HS-27A (cell line): Measurements from ENCODE around the gene MAN1A1.

Source experiments
- DNase-seq: peaks from one replicate; pipeline ENCODE4 v3.0.0-alpha.2; 2012; ENCODE audit warnings: low read depth, missing footprints

MAN1A1 gene

DNA sequence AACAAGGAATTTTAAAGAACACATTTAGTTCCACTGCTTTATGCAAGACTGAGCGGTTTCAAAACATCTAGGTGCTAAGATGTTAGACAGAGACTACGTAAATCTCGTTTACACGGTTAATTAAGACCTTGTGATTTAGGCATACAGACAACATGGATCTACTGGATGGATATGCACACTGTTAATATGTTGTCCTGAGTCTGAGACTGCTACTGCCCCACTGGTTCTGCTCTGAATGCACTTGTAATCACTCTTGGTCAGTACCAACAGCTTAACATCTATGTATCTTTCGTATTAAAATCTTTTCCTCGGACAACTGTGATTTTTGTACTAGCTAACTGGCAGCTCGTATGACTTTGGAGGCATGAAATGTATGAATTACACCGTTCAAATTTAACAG lies 3.1 kb downstream of the MAN1A1 start:
- DNase-seq, result no peak

GRCh38 chr6:119345114-119345513 lies 4.4 kb downstream of the MAN1A1 start:
- DNase-seq, result no peak

GRCh38 chr6:119344306-119344705 lies 5.3 kb downstream of the MAN1A1 start:
- no peak for DNase-seq

DNA sequence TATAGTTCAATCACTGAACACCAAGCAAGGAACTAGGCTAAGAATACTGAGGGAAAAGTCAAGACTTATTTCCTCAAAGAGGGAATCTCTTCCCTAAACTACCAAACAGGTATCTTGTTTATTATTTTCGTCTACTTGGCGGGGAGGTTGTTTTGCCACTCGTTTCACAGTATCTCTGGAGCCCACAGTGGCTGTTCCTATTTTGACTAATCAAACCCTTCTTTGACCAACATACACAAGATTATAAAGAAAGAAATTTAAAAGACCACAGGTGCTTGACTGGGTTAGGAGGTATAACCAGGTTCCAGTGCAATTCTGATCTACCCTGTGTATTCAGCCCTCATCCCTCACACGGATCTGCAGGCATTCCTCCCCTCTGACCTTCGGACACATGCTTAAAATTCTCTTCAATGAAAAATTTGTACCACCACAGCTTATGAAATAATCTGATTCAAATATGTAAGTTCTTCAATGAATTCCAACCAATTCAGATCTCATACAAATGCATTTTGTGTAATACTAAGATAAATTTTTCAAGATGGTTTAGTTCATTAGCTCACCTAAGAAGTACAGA lies 5.9 kb downstream of the MAN1A1 start:
- no peak for DNase-seq

- DNase-seq, result no peak
Measured at GRCh38 chr6:119343167-119343566, 6.4 kb downstream of the MAN1A1 start.

- no peak for DNase-seq
Measured at GRCh38 chr6:119342430-119342829, 7.1 kb downstream of the MAN1A1 start.

GRCh38 chr6:119340796-119341487 lies 8.6 kb downstream of the MAN1A1 start:
- no peak for DNase-seq

- DNase-seq, result no peak
Measured at GRCh38 chr6:119339941-119340456, 9.6 kb downstream of the MAN1A1 start.

GRCh38 chr6:119337762-119338161 lies 11.8 kb downstream of the MAN1A1 start:
- no peak for DNase-seq

DNA sequence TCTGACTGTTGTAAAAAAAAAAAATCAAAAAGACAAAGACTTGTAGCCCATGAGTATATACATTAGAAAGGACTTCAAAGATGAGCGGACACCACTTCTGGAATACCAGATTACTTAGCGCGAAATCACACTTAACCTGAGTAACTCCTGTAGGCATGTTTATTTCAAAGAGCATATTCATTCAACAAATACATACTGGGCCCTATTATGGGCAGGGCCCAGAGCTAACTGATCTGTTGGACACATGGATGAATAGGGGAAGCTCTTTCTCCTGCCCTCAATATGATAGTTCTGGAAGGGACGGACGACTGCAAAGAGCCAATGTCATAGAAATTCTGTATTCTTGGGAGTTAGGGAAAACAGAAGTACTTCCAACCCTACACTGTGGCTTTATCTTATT lies 12.3 kb downstream of the MAN1A1 start:
- DNase-seq, result no peak

DNA sequence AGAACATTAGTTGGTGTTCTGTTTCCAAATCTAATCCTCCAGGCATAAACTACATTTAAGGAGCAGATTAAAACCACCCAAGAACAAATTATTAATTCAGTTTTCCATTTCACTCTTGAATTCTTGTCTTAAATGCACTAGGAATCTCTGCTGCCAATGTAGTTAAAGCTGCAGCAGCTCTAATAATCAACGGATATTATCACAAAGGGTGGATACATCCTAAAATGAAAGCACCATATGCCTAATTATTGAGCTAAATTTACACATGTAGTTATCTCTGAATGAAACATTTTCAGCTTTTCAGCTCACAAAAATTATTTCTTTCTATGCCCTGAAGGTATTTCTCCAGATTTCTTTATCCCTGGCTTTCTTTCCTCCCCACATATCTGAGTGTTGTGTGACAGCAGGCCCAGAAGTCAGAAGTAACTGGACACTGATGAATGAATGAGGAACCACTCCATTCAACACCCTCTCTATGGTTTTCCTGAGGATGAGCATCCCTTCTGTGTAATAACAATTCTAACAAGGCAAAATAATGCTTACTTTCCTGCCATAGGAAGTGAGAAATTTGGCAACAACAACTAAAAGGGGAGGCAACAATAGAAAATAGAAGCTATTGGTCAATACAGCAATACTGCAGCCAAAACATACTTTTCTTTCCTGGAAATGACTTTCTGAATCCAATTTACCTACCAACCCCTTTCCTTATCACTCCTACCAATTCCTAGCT lies 14.9 kb downstream of the MAN1A1 start:
- no peak for DNase-seq

GRCh38 chr6:119333707-119334295 lies 15.8 kb downstream of the MAN1A1 start:
- no peak for DNase-seq

- no peak for DNase-seq
Measured at GRCh38 chr6:119333063-119333609, 16.4 kb downstream of the MAN1A1 start.

GRCh38 chr6:119331663-119332286 lies 17.8 kb downstream of the MAN1A1 start:
- no peak for DNase-seq

GRCh38 chr6:119330520-119331113 lies 18.9 kb downstream of the MAN1A1 start:
- DNase-seq, result no peak

DNA sequence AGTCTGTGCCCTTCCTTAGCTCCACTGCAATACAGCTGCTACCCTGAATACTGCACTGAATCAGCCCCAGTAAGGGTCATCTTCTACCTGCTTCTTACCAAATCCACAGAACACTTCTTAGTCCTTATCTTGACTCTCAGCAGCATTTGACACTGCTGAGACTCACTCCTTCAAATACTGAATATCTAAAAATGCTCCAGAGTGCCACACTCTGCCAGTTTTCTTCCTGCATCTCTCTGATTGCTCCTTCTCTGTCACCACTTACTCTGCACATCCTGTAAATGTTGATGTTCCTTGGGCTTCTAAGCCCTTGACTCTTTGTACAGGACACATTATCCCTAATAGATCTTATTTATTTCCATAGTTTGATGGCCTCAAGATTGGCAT lies 19.8 kb downstream of the MAN1A1 start:
- no peak for DNase-seq

- no peak for DNase-seq
Measured at GRCh38 chr6:119328892-119329793, 20.4 kb downstream of the MAN1A1 start.

GRCh38 chr6:119328254-119328653 lies 21.3 kb downstream of the MAN1A1 start:
- DNase-seq, result no peak

GRCh38 chr6:119327810-119328209 lies 21.8 kb downstream of the MAN1A1 start:
- DNase-seq, result no peak

GRCh38 chr6:119326291-119327005 lies 23.1 kb downstream of the MAN1A1 start:
- no peak for DNase-seq
